Prostate gland (tissue), 2 donors: Measurements from ENCODE around the gene IFNA21. TPM values are rescaled to one million over a fixed set of nuclear protein-coding genes. Genes with fewer than 3 reads are reported as not detected.
A peak's percentile ranks its signal among the peaks of the same experiment; 100 is the strongest.
"Not testable (repeated sequence)": the region's sequence is repeated elsewhere in the genome, so short reads cannot be mapped to it uniquely, and the experiment has no call there.

Experiments
- DNase-seq: peaks from one replicate; pipeline ENCODE4 v3.0.0-alpha.2; 2019; ENCODE audit warnings: low spot score
- H3K27ac ChIP-seq, 2 donors: fragments of 200-600 bp; sonication (generic); 2 replicates each; pipeline ENCODE4 v1.5.1; 2017 to 2019
- H3K27me3 ChIP-seq: fragments of 200-600 bp; sonication (generic); replicated peaks from 2 replicates; pipeline ENCODE4 v1.5.1; 2019; ENCODE audit not compliant: insufficient read depth
- H3K36me3 ChIP-seq, 2 donors: fragments of 200-600 bp; sonication (generic); 1 replicate in 1 of 2; 2 replicates in 1 of 2; pipeline versions ENCODE4 v1.5.1 to v1.8.1; 2017 to 2019
- H3K4me1 ChIP-seq: fragments of 200-600 bp; sonication (generic); replicated peaks from 2 replicates; pipeline ENCODE4 v1.5.1; 2019
- H3K4me3 ChIP-seq, 2 donors: fragments of 200-600 bp; sonication (generic); 2 replicates each; pipeline ENCODE4 v1.5.1; 2017 to 2019
- H3K9me3 ChIP-seq: fragments of 200-600 bp; sonication (generic); 2 replicates; pipeline ENCODE4 v1.5.1; 2017
- CTCF ChIP-seq, 4 experiments: fragments of 200-600 bp in 2 of 4; fragments of 450-650 bp in 2 of 4; sonication (generic) in 2 of 4; IDR thresholded peaks; 1 replicate in 3 of 4; 2 replicates in 1 of 4; pipeline ENCODE4 v1.5.1; 2016 to 2019; ENCODE audit warnings: antibody characterized with exemption in 4 of 4, mild to moderate bottlenecking in 2 of 4, moderate library complexity in 2 of 4
- POLR2A ChIP-seq: fragments of 450-650 bp; IDR thresholded peaks from one replicate; pipeline ENCODE4 v1.6.1; 2016; ENCODE audit warnings: antibody characterized with exemption, mild to moderate bottlenecking
- POLR2AphosphoS5 ChIP-seq: sonication (generic); formaldehyde crosslinking; IDR thresholded peaks from one replicate; pipeline ENCODE4 v1.6.1; 2017; ENCODE audit warnings: antibody characterized with exemption
- WGBS: methylation state at CpG from one replicate; pipeline ENCODE4 v1.1.5; 2018; 5-methylcytosine and 5-hydroxymethylcytosine counted together
- intact Hi-C: fragments of 100-400 bp; cut with DNase I; formaldehyde crosslinking; loops from one replicate; pipeline ENCODE4 v1.14.2; 2022
- total RNA-seq, 2 donors: library from RNA; depleted of rRNA; stranded (reverse); fragments of >200 nt; gene quantifications; one replicate each; pipeline ENCODE4 v1.1.0, GENCODE V29; 2016

Gene IFNA21
- total RNA-seq, 2 donors from 2014 or later = not detected

DNA sequence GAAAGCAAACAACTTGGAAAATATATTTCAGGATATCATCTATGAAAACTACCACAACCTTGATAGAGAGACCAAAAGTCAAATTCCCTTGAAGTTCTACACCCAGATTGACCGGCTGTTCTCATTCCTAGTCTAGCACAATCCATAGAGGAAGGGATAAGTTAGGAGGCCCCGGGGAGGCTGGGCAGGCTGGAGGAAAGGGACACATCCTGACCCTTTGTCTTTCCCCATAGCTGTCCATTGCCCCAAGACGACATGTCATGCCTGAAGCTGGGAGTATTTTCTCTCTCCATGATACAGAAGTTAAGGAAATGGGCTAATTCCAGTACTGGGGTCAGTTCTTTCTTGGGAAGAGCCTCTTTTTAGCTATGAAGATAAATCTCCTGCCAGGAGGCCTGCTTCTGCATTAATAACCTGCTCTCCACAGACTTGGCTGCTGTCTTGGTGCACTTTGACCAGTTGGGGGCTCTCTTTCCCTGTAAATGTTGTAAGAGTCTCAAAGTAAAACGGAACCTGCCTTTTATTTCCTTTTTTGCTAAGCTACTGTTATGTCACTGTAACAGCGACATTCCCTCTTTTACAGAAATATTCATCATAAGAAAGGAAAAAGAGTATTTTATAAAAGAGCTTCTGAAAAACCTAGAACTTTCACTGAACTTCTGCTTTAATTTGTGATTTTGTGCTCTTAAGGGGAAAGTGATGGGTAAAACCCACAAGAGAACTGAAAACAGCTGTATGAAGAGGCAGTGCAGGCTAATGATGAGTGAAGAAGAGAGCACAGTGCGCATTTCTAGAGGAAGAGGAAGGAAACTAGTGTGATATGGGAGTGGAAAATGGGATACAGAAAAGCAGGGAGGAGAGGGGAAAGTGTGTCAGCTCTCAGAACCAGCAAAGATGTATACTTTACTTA, 28.7 kb upstream of the IFNA21 start:
- TF ChIP-seq CTCF (IDR thresholded peaks at IDR 0.05) = peak in 2 of 4 experiments; percentile 23 to 24
- H3K4me1 ChIP-seq, H3K36me3 ChIP-seq, intact Hi-C loops, DNase-seq, H3K9me3 ChIP-seq, H3K27ac ChIP-seq, H3K27me3 ChIP-seq, H3K4me3 ChIP-seq: not testable (repeated sequence)
- WGBS = 45% methylated on average over 6 of the region's 6 CpGs

DNA sequence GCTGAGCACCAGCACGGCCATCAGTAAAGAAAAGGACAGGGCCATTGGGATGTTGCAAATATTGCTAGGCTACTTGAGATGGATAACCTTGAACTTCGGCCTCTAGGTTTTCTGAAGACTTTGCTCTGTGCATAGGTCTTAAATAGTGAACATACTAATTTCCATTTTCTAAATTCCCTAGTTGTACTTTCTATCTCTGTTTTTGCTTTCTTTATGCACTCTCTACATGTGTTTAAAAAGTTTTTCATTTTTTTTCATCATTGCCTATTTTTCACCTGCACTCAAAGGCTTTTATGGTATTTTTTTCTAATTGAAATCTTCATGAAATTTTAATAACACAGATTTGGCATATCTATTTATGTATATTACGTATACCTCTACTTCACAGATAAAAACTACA, 21.0 kb upstream of the IFNA21 start, which contains the start of gene IFNA4:
IFNA4 (minus strand) TSS at position 101 of the 400 bp plus-strand sequence; CDS start at position 45, 56 bp downstream.
- H3K4me1 ChIP-seq, H3K27me3 ChIP-seq, DNase-seq, H3K36me3 ChIP-seq, intact Hi-C loops, H3K4me3 ChIP-seq, H3K9me3 ChIP-seq, H3K27ac ChIP-seq: not testable (repeated sequence)
- 87% methylated on average over 3 of the region's 3 CpGs for whole genome bisulfite sequencing

DNA sequence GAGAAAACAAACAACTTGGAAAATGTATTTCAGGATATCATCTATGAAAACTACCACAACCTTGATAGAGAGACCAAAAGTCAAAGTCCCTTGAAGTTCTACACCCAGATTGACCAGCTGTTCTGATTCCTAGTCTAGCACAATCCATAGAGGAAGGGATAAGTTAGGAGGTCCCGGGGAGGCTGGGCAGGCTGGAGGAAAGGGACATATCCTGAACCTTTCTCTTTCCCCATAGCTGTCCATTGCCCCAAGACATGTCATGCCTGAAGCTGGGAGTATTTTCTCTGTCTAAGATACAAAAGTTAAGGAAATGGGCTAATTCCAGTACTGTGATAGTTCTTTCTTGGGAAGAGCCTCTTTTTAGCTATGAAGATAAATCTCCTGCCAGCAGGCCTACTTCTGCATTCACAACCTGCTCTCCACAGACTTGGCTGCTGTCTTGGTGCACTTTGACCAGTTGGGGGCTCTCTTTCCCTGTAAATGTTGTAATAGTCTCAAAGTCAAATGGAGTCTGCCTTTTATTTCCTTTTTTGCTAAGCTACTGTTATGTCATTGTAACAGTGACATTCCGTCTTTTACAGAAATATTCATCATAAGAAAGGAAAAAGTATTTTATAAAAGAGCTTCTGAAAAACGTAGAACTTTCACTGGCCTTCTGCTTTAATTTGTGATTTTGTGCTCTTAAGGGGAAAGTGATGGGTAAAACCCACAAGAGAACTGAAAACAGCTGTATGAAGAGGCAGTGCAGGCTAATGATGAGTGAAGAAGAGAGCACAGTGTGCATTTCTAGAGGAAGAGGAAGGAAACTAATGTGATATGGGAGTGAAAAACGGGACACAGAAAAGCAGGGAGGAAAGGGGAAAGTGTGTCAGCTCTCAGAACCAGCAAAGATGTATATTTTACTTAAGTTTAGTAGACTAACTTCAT, 16.6 kb upstream of the IFNA21 start:
- DNase-seq, H3K27ac ChIP-seq, H3K36me3 ChIP-seq, H3K4me1 ChIP-seq, intact Hi-C loops, H3K27me3 ChIP-seq, H3K4me3 ChIP-seq, H3K9me3 ChIP-seq: not testable (repeated sequence)
- TF ChIP-seq CTCF (IDR thresholded peaks at IDR 0.05) = peak in 1 of 4 experiments; percentile 28
- WGBS = 48% methylated on average over 4 of the region's 4 CpGs

DNA sequence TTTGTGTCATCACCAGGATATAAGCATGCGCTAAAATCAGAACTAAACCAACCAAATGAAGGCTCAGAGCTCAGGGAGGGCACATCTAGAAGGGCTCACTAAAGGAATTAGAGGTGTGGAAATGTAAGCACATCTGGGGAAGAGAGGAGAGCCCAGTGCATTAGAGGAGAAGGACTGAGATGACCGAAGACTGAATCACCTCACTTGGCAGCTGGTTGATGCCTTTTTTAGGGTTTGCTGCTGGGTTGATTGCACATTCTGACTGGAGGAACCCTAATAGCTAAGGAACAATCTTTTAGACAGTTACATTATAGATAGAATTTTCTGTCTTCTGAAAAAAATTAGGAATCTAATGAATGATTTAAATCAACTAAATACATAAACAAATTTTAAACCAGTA, 8.2 kb upstream of the IFNA21 start:
- Histone ChIP-seq H3K27ac (no peak overlapping the region), H3K27me3 (no peaks in the 10 kb centered on the region), H3K4me3 (no peak overlapping the region), H3K36me3 (no peaks in the 10 kb centered on the region), H3K4me1 (no peaks in the 10 kb centered on the region), H3K9me3 (no peaks in the 10 kb centered on the region)
- DNase-seq = no peak
- intact Hi-C loops = no loop called here
- 86% methylated on average over 2 of the region's 2 CpGs for WGBS
- TF ChIP-seq POLR2A = no peak
- no peak for TF ChIP-seq POLR2AphosphoS5
- TF ChIP-seq CTCF (IDR thresholded peaks at IDR 0.05) = no peak

- TF ChIP-seq CTCF (IDR thresholded peaks at IDR 0.05) = no peak
- TF ChIP-seq POLR2AphosphoS5 = no peak
- no peak for TF ChIP-seq POLR2A
- WGBS = 93% methylated on average over 3 of the region's 3 CpGs
- Histone ChIP-seq H3K27me3 (no peaks in the 10 kb centered on the region), H3K4me1 (no peaks in the 10 kb centered on the region), H3K27ac (no peak overlapping the region), H3K36me3 (no peaks in the 10 kb centered on the region), H3K9me3 (no peaks in the 10 kb centered on the region), H3K4me3 (no peak overlapping the region)
- DNase-seq = no peak
- intact Hi-C loops = no loop called here
These were observed 5.7 kb upstream of the IFNA21 start for GRCh38 chr9:21172156-21172555.
